Measurements from ENCODE around the gene ADRA2C.
A peak's percentile ranks its signal among the peaks of the same experiment; 100 is the strongest.

DNA sequence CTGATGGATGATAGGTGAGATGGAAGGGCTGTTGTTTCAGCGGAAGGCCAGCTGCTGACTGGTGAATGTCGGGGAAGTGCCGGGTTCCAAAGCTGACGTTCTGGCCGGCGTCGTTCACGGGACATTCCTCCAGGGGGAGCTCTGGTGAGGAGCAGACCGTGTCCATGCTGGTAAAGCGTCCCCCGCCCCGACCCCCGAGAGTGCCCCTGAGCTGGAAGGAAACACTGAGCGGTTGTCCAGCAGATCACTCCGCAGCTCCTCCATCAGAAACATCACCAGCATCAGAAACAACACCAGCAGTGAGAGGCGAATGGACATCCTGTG, 18.6 kb upstream of the ADRA2C start:
- TF ChIP-seq, protein P1, sequence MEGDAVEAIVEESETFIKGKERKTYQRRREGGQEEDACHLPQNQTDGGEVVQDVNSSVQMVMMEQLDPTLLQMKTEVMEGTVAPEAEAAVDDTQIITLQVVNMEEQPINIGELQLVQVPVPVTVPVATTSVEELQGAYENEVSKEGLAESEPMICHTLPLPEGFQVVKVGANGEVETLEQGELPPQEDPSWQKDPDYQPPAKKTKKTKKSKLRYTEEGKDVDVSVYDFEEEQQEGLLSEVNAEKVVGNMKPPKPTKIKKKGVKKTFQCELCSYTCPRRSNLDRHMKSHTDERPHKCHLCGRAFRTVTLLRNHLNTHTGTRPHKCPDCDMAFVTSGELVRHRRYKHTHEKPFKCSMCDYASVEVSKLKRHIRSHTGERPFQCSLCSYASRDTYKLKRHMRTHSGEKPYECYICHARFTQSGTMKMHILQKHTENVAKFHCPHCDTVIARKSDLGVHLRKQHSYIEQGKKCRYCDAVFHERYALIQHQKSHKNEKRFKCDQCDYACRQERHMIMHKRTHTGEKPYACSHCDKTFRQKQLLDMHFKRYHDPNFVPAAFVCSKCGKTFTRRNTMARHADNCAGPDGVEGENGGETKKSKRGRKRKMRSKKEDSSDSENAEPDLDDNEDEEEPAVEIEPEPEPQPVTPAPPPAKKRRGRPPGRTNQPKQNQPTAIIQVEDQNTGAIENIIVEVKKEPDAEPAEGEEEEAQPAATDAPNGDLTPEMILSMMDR (IDR thresholded peaks at IDR 0.05): peak; percentile 39
- no peak for TF ChIP-seq ZFX (IDR thresholded peaks at IDR 0.05; ENCODE audit: borderline replicate concordance)
